CD4-positive, alpha-beta T cell treated with Interleukin-1 beta for 1 hour (primary cell): Measurements from ENCODE around the gene CT45A3.
"Not testable (repeated sequence)": the region's sequence is repeated elsewhere in the genome, so short reads cannot be mapped to it uniquely, and the experiment has no call there.

Source experiments
- DNase-seq, 2 donors: peaks; one replicate each; pipeline ENCODE4 v3.0.0-alpha.2; 2020 to 2022

The CT45A3 gene, protein sequence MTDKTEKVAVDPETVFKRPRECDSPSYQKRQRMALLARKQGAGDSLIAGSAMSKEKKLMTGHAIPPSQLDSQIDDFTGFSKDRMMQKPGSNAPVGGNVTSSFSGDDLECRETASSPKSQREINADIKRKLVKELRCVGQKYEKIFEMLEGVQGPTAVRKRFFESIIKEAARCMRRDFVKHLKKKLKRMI

DNA sequence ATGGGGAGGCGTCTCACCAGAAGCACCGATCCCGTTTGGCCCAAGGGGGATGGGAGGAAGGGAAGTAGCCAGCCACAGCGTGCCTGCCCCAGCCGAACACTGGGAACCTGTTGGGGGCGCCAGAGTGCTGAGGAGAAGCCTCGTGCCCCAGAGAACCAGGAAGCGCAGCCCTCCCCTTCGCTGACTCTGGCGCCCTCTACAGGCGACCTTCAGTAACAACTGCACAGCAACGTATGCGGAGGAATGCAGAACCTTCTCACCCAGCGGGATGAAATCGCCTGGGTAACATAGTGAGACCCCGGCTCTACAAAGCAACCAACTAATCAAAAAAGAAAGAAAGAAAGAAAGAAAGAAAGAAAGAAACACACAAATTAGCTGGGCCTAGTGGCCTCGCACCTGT lies at the start of gene CT45A3:
Gene CT45A3 (minus strand): TSS at position 101 of the 400 bp plus-strand sequence. CDS start 3,747 bp downstream, outside the sequence.
- DNase-seq, result not testable (repeated sequence)

DNA sequence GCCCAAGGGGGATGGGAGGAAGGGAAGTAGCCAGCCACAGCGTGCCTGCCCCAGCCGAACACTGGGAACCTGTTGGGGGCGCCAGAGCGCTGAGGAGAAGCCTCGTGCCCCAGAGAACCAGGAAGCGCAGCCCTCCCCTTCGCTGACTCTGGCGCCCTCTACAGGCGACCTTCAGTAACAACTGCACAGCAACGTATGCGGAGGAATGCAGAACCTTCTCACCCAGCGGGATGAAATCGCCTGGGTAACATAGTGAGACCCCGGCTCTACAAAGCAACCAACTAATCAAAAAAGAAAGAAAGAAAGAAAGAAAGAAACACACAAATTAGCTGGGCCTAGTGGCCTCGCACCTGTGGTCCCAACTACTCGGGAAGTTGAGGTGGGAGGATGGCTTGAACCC lies 34.7 kb upstream of the CT45A3 start, which contains the start of gene CT45A6:
Gene CT45A6 (minus strand): TSS at position 101 of the 400 bp plus-strand sequence. CDS start 3,794 bp downstream, outside the sequence.
- DNase-seq, result not testable (repeated sequence)

DNA sequence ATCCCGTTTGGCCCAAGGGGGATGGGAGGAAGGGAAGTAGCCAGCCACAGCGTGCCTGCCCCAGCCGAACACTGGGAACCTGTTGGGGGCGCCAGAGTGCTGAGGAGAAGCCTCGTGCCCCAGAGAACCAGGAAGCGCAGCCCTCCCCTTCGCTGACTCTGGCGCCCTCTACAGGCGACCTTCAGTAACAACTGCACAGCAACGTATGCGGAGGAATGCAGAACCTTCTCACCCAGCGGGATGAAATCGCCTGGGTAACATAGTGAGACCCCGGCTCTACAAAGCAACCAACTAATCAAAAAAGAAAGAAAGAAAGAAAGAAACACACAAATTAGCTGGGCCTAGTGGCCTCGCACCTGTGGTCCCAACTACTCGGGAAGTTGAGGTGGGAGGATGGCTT lies 17.4 kb upstream of the CT45A3 start, which contains the start of gene CT45A5:
Gene CT45A5 (minus strand): TSS at position 101 of the 400 bp plus-strand sequence. CDS start 3,774 bp downstream, outside the sequence.
- DNase-seq, result not testable (repeated sequence)

DNA sequence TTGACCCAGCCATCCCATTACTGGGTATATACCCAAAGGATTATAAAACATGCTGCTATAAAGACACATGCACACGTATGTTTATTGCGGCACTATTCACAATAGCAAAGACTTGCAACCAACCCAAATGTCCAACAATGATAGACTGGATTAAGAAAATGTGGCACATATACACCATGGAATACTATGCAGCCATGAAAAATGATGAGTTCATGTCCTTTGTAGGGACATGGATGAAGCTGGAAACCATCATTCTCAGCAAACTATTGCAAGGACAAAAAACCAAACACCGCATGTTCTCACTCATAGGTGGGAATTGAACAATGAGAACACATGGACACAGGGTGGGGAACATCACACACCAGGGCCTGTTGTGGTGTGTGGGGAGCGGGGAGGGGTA lies 23.3 kb downstream of the CT45A3 start:
- DNase-seq, result not testable (repeated sequence)

DNA sequence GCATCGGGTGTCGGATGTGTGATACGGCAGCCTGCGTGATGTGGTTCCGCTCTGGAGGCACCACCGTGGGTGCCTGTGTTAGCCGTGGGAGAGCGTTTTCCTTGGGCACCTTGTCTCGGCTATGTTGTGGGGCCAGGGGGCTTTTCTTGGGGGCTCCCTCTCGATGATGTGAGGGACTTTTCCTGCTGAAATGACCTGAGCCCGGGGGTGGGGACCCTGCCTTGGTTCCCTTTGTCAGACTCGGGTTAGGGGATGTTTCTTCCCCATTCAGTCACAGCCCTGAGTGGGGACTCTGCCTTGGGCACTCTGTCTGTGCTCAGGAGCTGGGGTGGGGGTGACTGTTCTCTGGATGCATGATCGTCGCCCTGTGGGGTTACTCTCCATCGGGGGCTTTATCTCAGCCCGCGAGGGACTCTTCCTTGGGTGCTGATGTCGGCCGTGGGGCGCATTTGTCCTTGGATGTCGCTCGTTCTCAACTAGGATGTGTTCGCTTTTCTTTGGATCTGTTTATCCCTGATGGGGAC lies 26.7 kb downstream of the CT45A3 start:
- no peak for DNase-seq

DNA sequence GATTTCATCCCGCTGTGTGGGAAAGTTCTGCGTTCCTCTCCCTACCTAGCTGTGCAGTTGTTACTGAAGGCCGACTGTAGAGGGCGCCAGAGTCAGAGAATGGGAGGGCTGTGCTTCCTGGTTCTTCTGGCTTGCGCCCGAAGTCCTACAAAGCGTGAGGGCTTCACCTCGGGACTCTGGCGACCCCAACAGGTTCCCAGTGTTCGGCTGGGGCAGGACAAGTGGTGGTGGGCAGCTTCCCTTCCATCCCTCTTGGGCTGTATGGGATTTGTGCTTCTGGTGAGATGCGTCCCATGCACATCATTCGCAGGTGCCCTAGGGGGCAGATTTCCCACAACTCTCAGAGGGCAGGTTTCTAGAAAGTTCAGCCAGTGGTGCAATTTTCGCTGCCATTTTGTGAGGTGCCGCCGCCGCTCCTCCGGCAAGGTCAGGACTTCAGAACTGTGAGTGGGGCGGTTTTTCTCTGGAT lies 27.3 kb downstream of the CT45A3 start:
- peak; percentile 12 to 20 for DNase-seq

DNA sequence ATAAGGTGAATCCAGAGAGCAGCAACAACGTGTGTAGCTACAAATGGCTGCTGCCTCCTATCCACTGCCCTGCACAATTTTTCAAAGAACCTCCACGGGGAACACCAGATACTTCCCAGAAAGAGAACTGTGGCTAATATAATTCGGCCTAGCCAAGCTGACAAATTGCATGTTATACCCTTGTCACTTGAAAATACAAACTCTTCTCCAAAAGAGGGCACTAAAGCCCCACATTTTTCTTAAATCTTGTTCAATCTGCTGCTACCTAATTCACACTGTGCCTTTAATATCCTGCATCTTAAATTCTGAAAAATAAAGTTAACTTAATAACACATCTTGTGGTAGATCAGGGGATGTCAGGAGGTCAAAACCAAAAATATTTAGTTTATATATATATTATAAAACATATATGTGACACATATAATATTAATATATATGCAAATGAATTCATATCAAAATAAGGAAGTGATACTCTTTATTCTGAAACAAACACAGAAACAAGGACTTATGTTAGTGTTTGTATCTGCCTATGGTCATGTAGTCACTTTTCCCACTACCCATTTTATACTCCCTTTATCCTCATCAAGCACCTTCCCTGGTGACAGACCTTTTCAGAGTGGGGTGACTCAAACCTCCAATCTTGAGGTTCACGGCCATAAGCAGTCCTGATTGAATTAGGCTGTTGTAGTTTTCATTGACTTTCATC lies 30.5 kb downstream of the CT45A3 start:
- no peak for DNase-seq

DNA sequence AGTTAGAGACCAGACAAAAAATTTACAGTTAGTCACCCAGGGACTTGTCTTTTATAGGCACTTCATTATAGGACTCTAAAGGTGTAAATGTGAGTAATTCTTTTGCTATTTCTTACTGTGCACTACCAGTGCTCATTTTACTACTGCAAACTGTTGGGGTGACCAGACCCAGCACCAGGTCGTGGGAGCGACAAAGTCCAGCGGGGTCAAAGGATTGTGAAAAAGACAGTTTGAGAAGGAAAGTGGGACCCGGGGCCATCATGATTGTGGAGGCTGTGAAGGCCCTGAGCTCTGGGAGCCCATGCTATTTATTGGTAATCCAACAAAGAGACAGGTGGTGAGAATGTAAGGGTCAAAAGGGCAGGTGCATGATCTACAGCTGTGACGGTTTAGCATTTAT lies 33.3 kb downstream of the CT45A3 start:
- not testable (repeated sequence) for DNase-seq

DNA sequence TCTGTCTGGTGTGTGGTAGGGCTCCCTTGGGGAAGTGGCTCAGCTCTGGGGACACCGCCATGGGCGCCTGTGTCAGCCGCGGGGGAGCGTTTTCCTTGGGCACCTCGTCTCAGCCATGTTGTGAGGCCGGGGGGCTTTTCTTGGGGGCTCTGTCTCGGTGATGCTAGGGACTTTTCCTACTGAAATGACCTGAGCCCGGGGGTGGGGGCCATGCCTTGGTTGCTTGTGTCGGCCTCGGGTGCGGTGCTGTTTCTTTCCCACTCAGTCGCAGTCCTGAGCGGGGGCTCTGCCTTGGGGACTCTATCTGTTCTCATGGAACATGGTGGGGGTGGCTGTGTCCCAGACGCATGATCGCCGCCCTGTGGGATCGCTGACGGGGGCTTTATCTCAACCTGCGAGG lies 54.2 kb downstream of the CT45A3 start:
- no peak for DNase-seq

DNA sequence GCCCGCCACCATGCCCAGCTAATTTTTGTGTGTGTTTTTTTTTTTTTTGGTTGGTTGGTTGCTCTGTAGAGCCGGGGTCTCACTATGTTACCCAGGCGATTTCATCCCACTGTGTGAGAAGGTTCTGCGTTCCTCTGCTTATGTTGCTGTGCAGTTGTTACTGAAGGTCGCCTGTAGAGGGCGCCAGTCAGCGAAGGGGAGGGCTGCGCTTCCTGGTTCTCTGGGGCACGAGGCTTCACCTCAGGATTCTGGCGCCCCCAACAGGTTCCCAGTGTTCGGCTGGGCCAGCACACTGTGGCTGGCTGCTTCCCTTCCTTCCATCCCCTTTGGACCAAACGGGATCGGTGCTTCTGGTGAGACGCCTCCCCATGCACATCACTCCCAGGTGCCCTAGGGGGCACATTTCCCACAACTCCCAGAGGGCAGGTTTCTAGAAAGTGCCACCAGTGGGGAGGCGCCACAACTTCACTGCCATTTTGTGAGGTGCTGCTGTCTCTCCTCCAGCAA lies 54.8 kb downstream of the CT45A3 start, which contains the start of gene CT45A1:
Gene CT45A1 (plus strand): TSS at position 457 of the 507 bp plus-strand sequence. CDS start 5,302 bp downstream, outside the sequence.
- not testable (repeated sequence) for DNase-seq
